WTC11 (cell line): Measurements from ENCODE around the gene HDAC8. TPM values are rescaled to one million over a fixed set of nuclear protein-coding genes. Genes with fewer than 3 reads are reported as not detected.

Experiments used
- ATAC-seq: fragments of 200-7000 bp; cut with Tn5 transposase; 2 replicates; pipeline ENCODE4 v1.10.0; 2021; ENCODE audit warnings: mild to moderate bottlenecking, moderate library complexity
- CTCF ChIA-PET: fragments of 300-600 bp; sonication (Branson Sonifier 250); formaldehyde crosslinking; loops from one replicate; lab custom pipeline; 2021; ENCODE audit warnings: antibody characterized with exemption; lab: Charles Lee
- POLR2A ChIA-PET: fragments of 350-600 bp; sonication (Branson Sonifier 250); formaldehyde crosslinking; loops from one replicate; lab custom pipeline; 2021; ENCODE audit warnings: antibody characterized with exemption; lab: Charles Lee
- DNase-seq: peaks from one replicate; pipeline ENCODE4 v3.0.0; 2021; ENCODE audit warnings: low spot score
- H3K27ac Mint-ChIP-seq: 2 replicates; pipeline ENCODE4 v1.8.0; 2021; ENCODE audit warnings: mixed read lengths
- H3K27me3 Mint-ChIP-seq: 2 replicates; pipeline ENCODE4 v1.8.0; 2021; ENCODE audit warnings: low read depth, mild to moderate bottlenecking, moderate library complexity, mixed read lengths
- H3K36me3 Mint-ChIP-seq: 2 replicates; pipeline ENCODE4 v1.8.0; 2021; ENCODE audit warnings: mixed read lengths
- H3K4me1 Mint-ChIP-seq: 2 replicates; pipeline ENCODE4 v1.8.0; 2022; ENCODE audit warnings: mixed read lengths
- H3K4me3 Mint-ChIP-seq: 2 replicates; pipeline ENCODE4 v1.8.0; 2021; ENCODE audit warnings: mild to moderate bottlenecking, moderate library complexity, mixed read lengths
- H3K9me3 Mint-ChIP-seq: 2 replicates; pipeline ENCODE4 v1.8.0; 2021; ENCODE audit warnings: mixed read lengths
- CBFB ChIP-seq: sonication (generic); formaldehyde crosslinking; IDR thresholded peaks from 2 replicates; pipeline ENCODE4 v1.8.1; 2022; ENCODE audit warnings: mild to moderate bottlenecking, low read depth, missing genetic modification reagents
- CREB1 ChIP-seq: sonication (generic); formaldehyde crosslinking; IDR thresholded peaks from 2 replicates; pipeline ENCODE4 v1.8.0; 2023; ENCODE audit warnings: mild to moderate bottlenecking, missing genetic modification reagents
- ELF4 ChIP-seq: sonication (generic); formaldehyde crosslinking; IDR thresholded peaks from 2 replicates; pipeline ENCODE4 v1.8.1; 2022; ENCODE audit warnings: low read depth, mild to moderate bottlenecking, moderate library complexity, missing genetic modification reagents
- ESRRA ChIP-seq: sonication (generic); formaldehyde crosslinking; IDR thresholded peaks from 2 replicates; pipeline ENCODE4 v1.8.1; 2022; ENCODE audit warnings: mild to moderate bottlenecking, missing genetic modification reagents, borderline replicate concordance
- MLX ChIP-seq: sonication (generic); formaldehyde crosslinking; IDR thresholded peaks from 2 replicates; pipeline ENCODE4 v1.8.1; 2023; ENCODE audit warnings: mild to moderate bottlenecking, missing genetic modification reagents, moderate library complexity
- MXD4 ChIP-seq: fragments of 250-450 bp; sonication (Bioruptor Pico); IDR thresholded peaks from 2 replicates; pipeline ENCODE4 v1.8.0; 2021; ENCODE audit warnings: mild to moderate bottlenecking, moderate library complexity, borderline replicate concordance
- NFATC4 ChIP-seq: fragments of 250-450 bp; sonication (Bioruptor Pico); IDR thresholded peaks from 2 replicates; pipeline ENCODE4 v1.9.0; 2021; ENCODE audit warnings: mild to moderate bottlenecking
- NFE2L1 ChIP-seq: sonication (generic); formaldehyde crosslinking; IDR thresholded peaks from 2 replicates; pipeline ENCODE4 v1.8.1; 2023; ENCODE audit warnings: missing genetic modification reagents
- PRDM15 ChIP-seq: sonication (generic); formaldehyde crosslinking; IDR thresholded peaks from 2 replicates; pipeline ENCODE4 v1.8.0; 2022; ENCODE audit warnings: missing genetic modification reagents
- PREB ChIP-seq: sonication (generic); formaldehyde crosslinking; IDR thresholded peaks from 2 replicates; pipeline ENCODE4 v1.8.1; 2022; ENCODE audit warnings: mild to moderate bottlenecking, missing genetic modification reagents, moderate library complexity, borderline replicate concordance
- RORB ChIP-seq: fragments of 250-450 bp; sonication (Bioruptor Pico); IDR thresholded peaks from 2 replicates; pipeline ENCODE4 v1.9.0; 2021; ENCODE audit warnings: mild to moderate bottlenecking
- SMAD3 ChIP-seq: sonication (generic); formaldehyde crosslinking; IDR thresholded peaks from 2 replicates; pipeline ENCODE4 v1.8.0; 2022; ENCODE audit warnings: missing genetic modification reagents, mild to moderate bottlenecking, borderline replicate concordance
- TCF7 ChIP-seq: sonication (generic); formaldehyde crosslinking; IDR thresholded peaks from 2 replicates; pipeline ENCODE4 v1.8.0; 2022; ENCODE audit warnings: mild to moderate bottlenecking, low read depth, missing genetic modification reagents, moderate library complexity
- ZBTB21 ChIP-seq: sonication (generic); formaldehyde crosslinking; IDR thresholded peaks from 2 replicates; pipeline ENCODE4 v1.8.1; 2023; ENCODE audit warnings: mild to moderate bottlenecking, missing genetic modification reagents, borderline replicate concordance
- ZNF416 ChIP-seq: fragments of 250-450 bp; sonication (Bioruptor Pico); IDR thresholded peaks from 2 replicates; pipeline ENCODE4 v1.9.0; 2021; ENCODE audit warnings: mild to moderate bottlenecking, inconsistent platforms
- ZNF425 ChIP-seq: fragments of 250-450 bp; sonication (Bioruptor Pico); conservative IDR thresholded peaks from 2 replicates; pipeline ENCODE4 v1.9.0; 2021; ENCODE audit warnings: mild to moderate bottlenecking
- ZNF671 ChIP-seq: fragments of 250-450 bp; sonication (Bioruptor Pico); IDR thresholded peaks from 2 replicates; pipeline ENCODE4 v1.8.0; 2021; ENCODE audit warnings: mild to moderate bottlenecking
- total RNA-seq: library from RNA; stranded (reverse); gene quantifications from 3 replicates; pipeline ENCODE4 v1.2.3, GENCODE V29; 2021
- TF ChIP-seq, protein P1 (sequence below): sonication (generic); formaldehyde crosslinking; IDR thresholded peaks from 2 replicates; pipeline ENCODE4 v1.8.1; 2023; ENCODE audit warnings: mild to moderate bottlenecking, missing genetic modification reagents
- TF ChIP-seq, protein P2 (sequence below): fragments of 250-450 bp; sonication (Bioruptor Pico); IDR thresholded peaks from 2 replicates; pipeline ENCODE4 v1.9.0; 2021; ENCODE audit warnings: mild to moderate bottlenecking

Gene HDAC8
- total RNA-seq, 1 experiment from 2014 or later: 22.5 TPM

DNA sequence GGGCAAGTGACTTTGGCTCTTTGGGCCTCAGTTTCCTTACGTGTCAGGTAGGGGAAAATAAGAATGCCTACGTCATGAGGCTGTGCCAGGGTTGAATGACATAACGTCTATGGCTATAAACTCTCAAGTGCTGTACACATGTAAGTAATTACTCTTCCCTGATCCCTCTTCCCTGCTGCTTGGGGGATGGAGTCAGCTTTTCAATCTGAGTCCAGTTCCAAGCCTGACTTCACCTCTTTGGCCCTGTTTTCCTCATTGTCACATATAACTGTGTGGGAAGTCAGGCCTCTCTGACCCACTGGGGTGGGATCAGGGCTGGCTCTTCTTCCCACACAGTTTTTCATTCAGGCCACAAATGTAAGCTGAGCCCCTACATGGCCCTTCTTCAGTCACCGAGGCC is 255.5 kb downstream of the HDAC8 start:
- ChIA-PET CTCF (interaction anchor here (2.0 kb wide), 1 partner anchor 19 kb away, joined by 12 read pairs; no protein-coding TSS in a partner anchor), POLR2A (no interaction called here)
- H3K27me3 Mint-ChIP-seq: peaks cover 11% of the 10 kb centered on the region
- TF ChIP-seq PRDM15: no peak
- TF ChIP-seq CBFB (CRISPR knock-in tag): no peak
- TF ChIP-seq ESRRA (CRISPR knock-in tag): no peak
- TF ChIP-seq TCF7 (CRISPR knock-in tag): no peak
- TF ChIP-seq NFATC4 (CRISPR knock-in tag): no peak
- TF ChIP-seq MLX (CRISPR knock-in tag): no peak
- no peak for TF ChIP-seq MXD4
- TF ChIP-seq PREB (CRISPR knock-in tag): no peak
- TF ChIP-seq, protein P1, sequence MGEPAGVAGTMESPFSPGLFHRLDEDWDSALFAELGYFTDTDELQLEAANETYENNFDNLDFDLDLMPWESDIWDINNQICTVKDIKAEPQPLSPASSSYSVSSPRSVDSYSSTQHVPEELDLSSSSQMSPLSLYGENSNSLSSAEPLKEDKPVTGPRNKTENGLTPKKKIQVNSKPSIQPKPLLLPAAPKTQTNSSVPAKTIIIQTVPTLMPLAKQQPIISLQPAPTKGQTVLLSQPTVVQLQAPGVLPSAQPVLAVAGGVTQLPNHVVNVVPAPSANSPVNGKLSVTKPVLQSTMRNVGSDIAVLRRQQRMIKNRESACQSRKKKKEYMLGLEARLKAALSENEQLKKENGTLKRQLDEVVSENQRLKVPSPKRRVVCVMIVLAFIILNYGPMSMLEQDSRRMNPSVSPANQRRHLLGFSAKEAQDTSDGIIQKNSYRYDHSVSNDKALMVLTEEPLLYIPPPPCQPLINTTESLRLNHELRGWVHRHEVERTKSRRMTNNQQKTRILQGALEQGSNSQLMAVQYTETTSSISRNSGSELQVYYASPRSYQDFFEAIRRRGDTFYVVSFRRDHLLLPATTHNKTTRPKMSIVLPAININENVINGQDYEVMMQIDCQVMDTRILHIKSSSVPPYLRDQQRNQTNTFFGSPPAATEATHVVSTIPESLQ (CRISPR knock-in tag): no peak
- TF ChIP-seq ZNF416 (CRISPR knock-in tag): no peak
- TF ChIP-seq SMAD3 (CRISPR knock-in tag): no peak
- TF ChIP-seq NFE2L1 (CRISPR knock-in tag): no peak
- TF ChIP-seq ZNF671 (CRISPR knock-in tag): no peak
- no peak for TF ChIP-seq ZNF425 (CRISPR knock-in tag)
- no peak for TF ChIP-seq ELF4
- no peak for TF ChIP-seq RORB
- no peak for TF ChIP-seq CREB1
- TF ChIP-seq, protein P2, sequence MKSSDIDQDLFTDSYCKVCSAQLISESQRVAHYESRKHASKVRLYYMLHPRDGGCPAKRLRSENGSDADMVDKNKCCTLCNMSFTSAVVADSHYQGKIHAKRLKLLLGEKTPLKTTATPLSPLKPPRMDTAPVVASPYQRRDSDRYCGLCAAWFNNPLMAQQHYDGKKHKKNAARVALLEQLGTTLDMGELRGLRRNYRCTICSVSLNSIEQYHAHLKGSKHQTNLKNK (CRISPR knock-in tag): no peak
- TF ChIP-seq ZBTB21 (CRISPR knock-in tag): no peak
- no peaks in the 10 kb centered on the region for H3K36me3 Mint-ChIP-seq
- no peak overlapping the region for H3K27ac Mint-ChIP-seq
- no peak for ATAC-seq
- no peak for DNase-seq
- H3K9me3 Mint-ChIP-seq: no peaks in the 10 kb centered on the region
- peaks cover 21% of the 10 kb centered on the region for H3K4me1 Mint-ChIP-seq
- no peak overlapping the region for H3K4me3 Mint-ChIP-seq
